Measurements from ENCODE around the gene MSH6. TPM values are rescaled to one million over a fixed set of nuclear protein-coding genes. Genes with fewer than 3 reads are reported as not detected.
"Not testable (repeated sequence)": the region's sequence is repeated elsewhere in the genome, so short reads cannot be mapped to it uniquely, and the experiment has no call there.

Gene MSH6
- total RNA-seq, 1 donor, result 35.8 TPM

GRCh38 chr2:47844162-47844561, 61.2 kb downstream of the MSH6 start:
- no peaks in the 10 kb centered on the region for H3K9me3 ChIP-seq (ENCODE audit: low read depth, low read length)
- DNase-seq (ENCODE audit: insufficient read length, low spot score, missing footprints), result no peak
- H3K79me2 ChIP-seq (ENCODE audit: insufficient read depth, low read length), result peaks cover 91% of the 10 kb centered on the region
- no peak overlapping the region for H3K4me3 ChIP-seq (ENCODE audit: insufficient read depth, low read length)
- no peaks in the 10 kb centered on the region for H3K4me1 ChIP-seq (ENCODE audit: insufficient read depth, low read length)
- no peak overlapping the region for H3K4me2 ChIP-seq (ENCODE audit: insufficient read depth, low read length)
- no peak overlapping the region for H3K27ac ChIP-seq (ENCODE audit: low read depth, low read length)
- H2AFZ ChIP-seq (ENCODE audit: low read length), result no peak overlapping the region
- TF ChIP-seq, protein P1, sequence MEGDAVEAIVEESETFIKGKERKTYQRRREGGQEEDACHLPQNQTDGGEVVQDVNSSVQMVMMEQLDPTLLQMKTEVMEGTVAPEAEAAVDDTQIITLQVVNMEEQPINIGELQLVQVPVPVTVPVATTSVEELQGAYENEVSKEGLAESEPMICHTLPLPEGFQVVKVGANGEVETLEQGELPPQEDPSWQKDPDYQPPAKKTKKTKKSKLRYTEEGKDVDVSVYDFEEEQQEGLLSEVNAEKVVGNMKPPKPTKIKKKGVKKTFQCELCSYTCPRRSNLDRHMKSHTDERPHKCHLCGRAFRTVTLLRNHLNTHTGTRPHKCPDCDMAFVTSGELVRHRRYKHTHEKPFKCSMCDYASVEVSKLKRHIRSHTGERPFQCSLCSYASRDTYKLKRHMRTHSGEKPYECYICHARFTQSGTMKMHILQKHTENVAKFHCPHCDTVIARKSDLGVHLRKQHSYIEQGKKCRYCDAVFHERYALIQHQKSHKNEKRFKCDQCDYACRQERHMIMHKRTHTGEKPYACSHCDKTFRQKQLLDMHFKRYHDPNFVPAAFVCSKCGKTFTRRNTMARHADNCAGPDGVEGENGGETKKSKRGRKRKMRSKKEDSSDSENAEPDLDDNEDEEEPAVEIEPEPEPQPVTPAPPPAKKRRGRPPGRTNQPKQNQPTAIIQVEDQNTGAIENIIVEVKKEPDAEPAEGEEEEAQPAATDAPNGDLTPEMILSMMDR (IDR thresholded peaks at IDR 0.05; ENCODE audit: extremely low read depth, low read depth, low read length), result no peak
- H3K27me3 ChIP-seq (ENCODE audit: insufficient read depth, low read length), result no peaks in the 10 kb centered on the region
- H4K20me1 ChIP-seq (ENCODE audit: insufficient read depth, low read length), result peaks cover 23% of the 10 kb centered on the region
- no peaks in the 10 kb centered on the region for H3K36me3 ChIP-seq (ENCODE audit: insufficient read depth, low read length)

- H3K9me3 ChIP-seq (ENCODE audit: low read depth, low read length), result no peaks in the 10 kb centered on the region
- H2AFZ ChIP-seq (ENCODE audit: low read length), result no peak overlapping the region
- H3K4me1 ChIP-seq (ENCODE audit: insufficient read depth, low read length), result peaks cover 4% of the 10 kb centered on the region
- H4K20me1 ChIP-seq (ENCODE audit: insufficient read depth, low read length), result peaks cover 45% of the 10 kb centered on the region
- H3K4me2 ChIP-seq (ENCODE audit: insufficient read depth, low read length), result no peak overlapping the region
- TF ChIP-seq, protein P1 (IDR thresholded peaks at IDR 0.05; ENCODE audit: extremely low read depth, low read depth, low read length), result no peak
- H3K27me3 ChIP-seq (ENCODE audit: insufficient read depth, low read length), result no peaks in the 10 kb centered on the region
- no peak for DNase-seq (ENCODE audit: insufficient read length, low spot score, missing footprints)
- H3K36me3 ChIP-seq (ENCODE audit: insufficient read depth, low read length), result no peaks in the 10 kb centered on the region
- no peak overlapping the region for H3K27ac ChIP-seq (ENCODE audit: low read depth, low read length)
- no peak overlapping the region for H3K4me3 ChIP-seq (ENCODE audit: insufficient read depth, low read length)
- peaks cover 93% of the 10 kb centered on the region for H3K79me2 ChIP-seq (ENCODE audit: insufficient read depth, low read length)
Observed at GRCh38 chr2:47849368-47849767, 66.4 kb downstream of the MSH6 start.

DNA sequence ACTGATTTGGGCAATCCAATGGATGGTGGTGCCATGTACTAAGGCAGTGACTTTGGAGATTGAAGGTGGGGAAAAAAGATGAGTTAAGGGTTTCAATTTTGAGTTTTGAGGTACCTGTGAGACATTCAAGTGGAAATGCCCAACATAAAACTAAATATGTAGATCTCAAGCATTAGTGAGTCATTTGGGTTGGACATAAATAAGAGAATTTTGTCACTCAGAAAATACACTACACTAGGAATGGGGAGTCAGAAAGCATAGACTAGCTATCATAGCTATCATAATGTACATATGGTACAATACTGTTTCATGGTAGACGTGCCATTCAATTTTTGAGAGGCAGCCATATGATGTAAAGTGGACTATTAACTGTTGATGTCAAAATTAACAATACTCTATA, 67.3 kb downstream of the MSH6 start:
- Histone ChIP-seq H3K27ac (ENCODE audit: low read depth, low read length) (no peak overlapping the region), H4K20me1 (ENCODE audit: insufficient read depth, low read length) (peaks cover 43% of the 10 kb centered on the region), H3K4me2 (ENCODE audit: insufficient read depth, low read length) (no peak overlapping the region), H3K27me3 (ENCODE audit: insufficient read depth, low read length) (no peaks in the 10 kb centered on the region), H3K79me2 (ENCODE audit: insufficient read depth, low read length) (peaks cover 93% of the 10 kb centered on the region), H3K4me3 (ENCODE audit: insufficient read depth, low read length) (no peak overlapping the region), H3K9me3 (ENCODE audit: low read depth, low read length) (no peaks in the 10 kb centered on the region), H3K4me1 (ENCODE audit: insufficient read depth, low read length) (peaks cover 4% of the 10 kb centered on the region), H3K36me3 (ENCODE audit: insufficient read depth, low read length) (no peaks in the 10 kb centered on the region), H2AFZ (ENCODE audit: low read length) (no peak overlapping the region)
- TF ChIP-seq, protein P1 (IDR thresholded peaks at IDR 0.05; ENCODE audit: extremely low read depth, low read depth, low read length), result no peak
- DNase-seq (ENCODE audit: insufficient read length, low spot score, missing footprints), result no peak

DNA sequence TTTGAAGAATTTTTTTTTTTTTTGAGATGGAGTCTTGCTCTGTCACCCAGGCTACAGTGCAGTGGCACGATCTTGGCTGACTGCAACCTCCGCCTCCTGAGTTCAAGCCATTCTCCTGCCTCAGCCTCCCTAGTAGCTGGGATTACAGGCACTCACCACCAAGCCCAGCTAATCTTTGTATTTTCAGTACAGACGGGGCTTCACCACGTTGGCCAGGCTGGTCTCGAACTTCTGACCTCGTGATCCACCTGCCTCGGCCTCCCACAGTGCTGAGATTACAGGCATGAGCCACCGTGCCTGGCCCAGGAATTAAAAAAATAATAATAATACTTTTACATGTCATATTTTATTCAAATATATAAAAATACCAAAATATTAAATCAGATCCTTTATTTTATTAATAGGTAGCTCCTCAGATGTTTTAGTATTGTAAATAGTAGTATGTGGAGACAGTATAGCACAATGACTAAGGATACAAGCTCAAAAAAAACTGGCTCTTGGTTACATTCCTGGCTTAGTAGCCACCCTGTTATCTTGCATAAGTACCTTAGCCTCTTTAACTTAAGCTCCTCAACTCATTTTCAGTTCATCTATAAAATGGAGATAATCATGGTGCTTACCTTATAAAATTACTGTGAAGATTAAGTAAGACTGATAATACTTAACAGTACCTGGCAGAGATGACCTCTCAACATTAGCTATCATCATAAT, 70.3 kb downstream of the MSH6 start:
- peak; percentile 57 for DNase-seq (ENCODE audit: insufficient read length, low spot score, missing footprints)
- not testable (repeated sequence) for H3K4me1 ChIP-seq (ENCODE audit: insufficient read depth, low read length); H2AFZ ChIP-seq (ENCODE audit: low read length); H3K9me3 ChIP-seq (ENCODE audit: low read depth, low read length); H3K27ac ChIP-seq (ENCODE audit: low read depth, low read length); H3K4me3 ChIP-seq (ENCODE audit: insufficient read depth, low read length); H3K4me2 ChIP-seq (ENCODE audit: insufficient read depth, low read length); H3K27me3 ChIP-seq (ENCODE audit: insufficient read depth, low read length); H3K36me3 ChIP-seq (ENCODE audit: insufficient read depth, low read length)
- Histone ChIP-seq H4K20me1 (ENCODE audit: insufficient read depth, low read length) (peaks cover 51% of the 10 kb centered on the region), H3K79me2 (ENCODE audit: insufficient read depth, low read length) (peaks cover 97% of the 10 kb centered on the region)

Small RNA genes within 50 kb of the gene (small RNA-seq; reads per million reads assigned to genes)
- gene RF00026, result not detected
- not detected for gene RPL36AP15

Other genes with a start within 250 kb of the MSH6 start
- gene KCNK12, start 212.2 kb upstream of the MSH6 start, total RNA-seq, result not detected in 2 replicates
- gene FBXO11, start 123.4 kb downstream of the MSH6 start, total RNA-seq, result 56.6 and 57.9 TPM in 2 replicates